Measurements from ENCODE around the gene DMD.

DMD gene

DNA sequence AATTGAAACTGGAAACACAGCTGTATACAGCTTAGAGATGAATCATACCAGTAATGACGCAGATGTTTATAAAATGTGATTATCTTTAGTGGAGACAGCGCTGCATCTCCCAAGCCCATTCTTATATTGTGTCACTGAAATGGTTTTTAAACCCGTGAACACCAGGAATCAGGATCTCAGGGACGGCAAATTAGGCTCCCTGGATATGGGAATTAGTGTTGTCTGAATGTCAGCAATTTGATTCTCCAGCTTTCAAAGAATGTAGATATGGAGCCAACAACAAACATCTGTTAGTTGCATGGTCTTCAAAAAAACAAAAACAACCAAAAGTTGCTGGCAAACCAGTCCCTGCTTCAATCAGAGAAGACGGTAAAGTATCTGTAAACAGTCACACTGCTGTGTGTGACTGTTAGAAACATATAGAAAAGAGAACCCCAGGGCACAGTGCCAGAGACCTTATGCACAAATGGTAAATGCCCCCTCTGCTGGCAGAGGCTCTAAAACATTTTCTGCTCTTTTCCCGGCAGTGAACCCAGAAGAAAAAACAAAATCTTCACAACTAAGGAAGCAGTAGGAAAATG lies 1787.7 kb downstream of the DMD start:
- TF ChIP-seq, protein P1, sequence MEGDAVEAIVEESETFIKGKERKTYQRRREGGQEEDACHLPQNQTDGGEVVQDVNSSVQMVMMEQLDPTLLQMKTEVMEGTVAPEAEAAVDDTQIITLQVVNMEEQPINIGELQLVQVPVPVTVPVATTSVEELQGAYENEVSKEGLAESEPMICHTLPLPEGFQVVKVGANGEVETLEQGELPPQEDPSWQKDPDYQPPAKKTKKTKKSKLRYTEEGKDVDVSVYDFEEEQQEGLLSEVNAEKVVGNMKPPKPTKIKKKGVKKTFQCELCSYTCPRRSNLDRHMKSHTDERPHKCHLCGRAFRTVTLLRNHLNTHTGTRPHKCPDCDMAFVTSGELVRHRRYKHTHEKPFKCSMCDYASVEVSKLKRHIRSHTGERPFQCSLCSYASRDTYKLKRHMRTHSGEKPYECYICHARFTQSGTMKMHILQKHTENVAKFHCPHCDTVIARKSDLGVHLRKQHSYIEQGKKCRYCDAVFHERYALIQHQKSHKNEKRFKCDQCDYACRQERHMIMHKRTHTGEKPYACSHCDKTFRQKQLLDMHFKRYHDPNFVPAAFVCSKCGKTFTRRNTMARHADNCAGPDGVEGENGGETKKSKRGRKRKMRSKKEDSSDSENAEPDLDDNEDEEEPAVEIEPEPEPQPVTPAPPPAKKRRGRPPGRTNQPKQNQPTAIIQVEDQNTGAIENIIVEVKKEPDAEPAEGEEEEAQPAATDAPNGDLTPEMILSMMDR (IDR thresholded peaks at IDR 0.05; ENCODE audit: low read depth, low read length) = peak; percentile 35
- in situ Hi-C loops (cut with HindIII; ENCODE audit: low sequenced_read_pairs) = no loop called here
- peak; percentile 41 for DNase-seq (ENCODE audit: low read depth, low spot score)
- no peak overlapping the region for H3K4me3 ChIP-seq (ENCODE audit: low read depth, low read length)

DNA sequence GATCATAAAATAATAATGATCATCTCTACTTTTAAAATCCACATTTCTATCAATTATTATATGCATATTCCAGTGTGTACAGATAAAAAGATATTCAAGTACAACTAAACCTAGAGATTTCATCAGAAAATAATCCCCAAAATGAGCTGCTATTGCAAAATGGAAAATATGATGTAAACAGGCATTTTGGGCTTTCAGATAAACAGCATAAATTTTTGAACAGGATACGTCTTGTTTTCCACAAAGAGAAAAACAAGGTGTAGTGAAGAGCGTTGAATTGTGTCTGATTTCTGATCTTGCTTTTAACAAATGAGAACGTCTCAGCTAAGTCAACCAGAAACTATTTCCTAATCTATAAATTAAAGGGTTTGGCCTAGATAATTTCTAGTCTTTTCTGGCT lies 1789.9 kb downstream of the DMD start:
- DNase-seq (ENCODE audit: low read depth, low spot score) = no peak
- in situ Hi-C loops (cut with HindIII; ENCODE audit: low sequenced_read_pairs) = no loop called here
- TF ChIP-seq, protein P1 (IDR thresholded peaks at IDR 0.05; ENCODE audit: low read depth, low read length) = no peak
- no peak overlapping the region for H3K4me3 ChIP-seq (ENCODE audit: low read depth, low read length)

DNA sequence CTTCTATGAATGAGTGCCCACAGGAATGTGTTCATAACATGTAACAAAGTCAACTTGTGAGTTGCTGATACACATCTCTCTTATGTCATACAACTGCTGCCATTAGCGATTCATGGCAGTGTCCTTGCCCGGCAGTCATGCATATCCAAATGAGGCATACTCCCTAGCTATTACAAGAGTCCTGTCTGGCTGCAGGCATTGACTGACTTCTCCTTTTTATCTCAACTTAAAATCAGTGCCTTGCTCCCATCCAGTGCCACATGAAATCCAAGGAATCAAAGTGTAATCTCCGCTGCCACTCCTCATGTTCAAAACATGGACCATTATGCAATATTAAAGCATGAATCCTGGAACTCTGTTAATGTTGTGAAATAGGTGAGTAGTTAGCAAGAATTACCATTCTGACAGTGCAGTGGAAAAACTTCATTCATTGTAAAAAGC lies 1790.6 kb downstream of the DMD start:
- no peak overlapping the region for H3K4me3 ChIP-seq (ENCODE audit: low read depth, low read length)
- TF ChIP-seq, protein P1 (IDR thresholded peaks at IDR 0.05; ENCODE audit: low read depth, low read length) = no peak
- DNase-seq (ENCODE audit: low read depth, low spot score) = no peak
- in situ Hi-C loops (cut with HindIII; ENCODE audit: low sequenced_read_pairs) = no loop called here

DNA sequence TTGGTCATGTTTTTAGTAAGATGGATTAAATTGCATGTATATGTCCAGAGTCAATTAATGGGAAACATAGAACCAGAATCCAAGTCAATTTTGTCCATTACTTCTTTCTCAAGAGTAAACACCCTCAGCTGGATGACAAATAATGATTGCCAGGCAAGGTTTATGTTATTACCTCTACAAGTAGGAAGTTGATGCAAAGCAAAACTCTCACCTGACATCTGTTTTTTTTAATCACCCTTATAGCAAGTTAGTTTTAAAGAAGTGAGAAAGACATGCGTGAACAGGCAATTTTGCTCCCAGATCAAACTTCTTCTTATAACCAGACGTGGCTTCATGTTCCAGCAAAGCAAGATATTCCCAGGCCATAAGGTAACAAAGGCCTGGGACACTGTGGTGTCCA lies 1791.0 kb downstream of the DMD start:
- in situ Hi-C loops (cut with HindIII; ENCODE audit: low sequenced_read_pairs) = no loop called here
- DNase-seq (ENCODE audit: low read depth, low spot score) = no peak
- TF ChIP-seq, protein P1 (IDR thresholded peaks at IDR 0.05; ENCODE audit: low read depth, low read length) = no peak
- H3K4me3 ChIP-seq (ENCODE audit: low read depth, low read length) = no peak overlapping the region

DNA sequence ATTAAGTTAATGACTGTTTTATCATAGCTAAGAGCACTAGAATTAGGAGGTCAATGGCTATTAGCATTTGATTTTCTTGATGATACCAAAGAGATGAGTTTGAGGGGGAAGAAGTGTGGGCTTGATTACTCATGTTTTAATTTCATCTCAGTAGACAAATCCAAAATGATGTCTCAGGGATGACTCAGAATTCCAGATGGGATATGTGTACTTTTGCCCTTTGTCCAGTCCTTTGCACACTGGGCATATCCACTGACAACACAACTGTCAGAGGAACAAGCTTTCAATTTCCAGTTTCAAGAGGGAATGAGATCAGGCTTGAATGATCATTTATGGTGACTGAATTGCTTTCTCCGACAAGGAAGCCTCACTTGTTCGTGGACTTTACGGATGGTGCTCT lies 1814.2 kb downstream of the DMD start:
- TF ChIP-seq, protein P1 (IDR thresholded peaks at IDR 0.05; ENCODE audit: low read depth, low read length) = no peak
- H3K4me3 ChIP-seq (ENCODE audit: low read depth, low read length) = no peak overlapping the region
- in situ Hi-C loops (cut with HindIII; ENCODE audit: low sequenced_read_pairs) = no loop called here
- peak; percentile 14 for DNase-seq (ENCODE audit: low read depth, low spot score)

DNA sequence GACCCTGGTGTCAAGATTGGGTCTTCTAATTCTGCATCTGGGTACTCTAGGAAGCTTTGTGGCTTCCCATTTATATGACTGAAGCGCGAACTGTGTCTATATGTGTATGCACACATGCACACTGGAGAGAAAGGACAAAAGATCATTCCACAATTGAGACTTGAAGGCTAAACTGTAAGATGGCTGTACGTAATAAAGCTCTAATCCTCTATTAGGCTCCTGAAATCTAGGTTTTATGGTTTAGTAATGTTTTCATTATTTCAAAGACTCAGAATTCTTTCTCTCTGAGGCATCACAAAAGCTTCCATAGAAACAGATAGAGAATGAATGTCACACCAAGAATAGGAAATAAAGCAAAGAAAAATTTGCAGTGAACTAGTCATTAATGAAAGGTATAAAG lies 1818.8 kb downstream of the DMD start:
- in situ Hi-C loops (cut with HindIII; ENCODE audit: low sequenced_read_pairs) = no loop called here
- TF ChIP-seq, protein P1 (IDR thresholded peaks at IDR 0.05; ENCODE audit: low read depth, low read length) = no peak
- no peak overlapping the region for H3K4me3 ChIP-seq (ENCODE audit: low read depth, low read length)
- no peak for DNase-seq (ENCODE audit: low read depth, low spot score)

Data from astrocyte of the spinal cord (primary cell).